Heart left ventricle (tissue), 16 donors: ENCODE measurements around the gene PCMTD2. TPM values are rescaled to one million over a fixed set of nuclear protein-coding genes. Genes with fewer than 3 reads are reported as not detected.

Experiments
- ATAC-seq, 4 donors: fragments of 200-7000 bp; cut with Tn5 transposase; one replicate each; pipeline ENCODE4 v1.9.1; 2020 to 2022; ENCODE audit warnings: moderate library complexity in 4 of 4, mild to moderate bottlenecking in 3 of 4, moderate number of reproducible peaks in 1 of 4
- DNase-seq, 5 donors: peaks; one replicate each; pipeline ENCODE4 v3.0.0-alpha.2; 2020
- H3K27ac ChIP-seq, 12 donors: fragments of 200-600 bp; sonication (generic) in 4 of 12; one replicate each; pipeline versions ENCODE4 v1.5.0 to v1.8.0; 2016 to 2022; ENCODE audit warnings: mild to moderate bottlenecking in 2 of 12
- H3K27me3 ChIP-seq, 9 donors: fragments of 200-600 bp; sonication (generic) in 2 of 9; one replicate each; pipeline versions ENCODE4 v1.5.1 to v1.8.0; 2016 to 2022; ENCODE audit warnings: mild to moderate bottlenecking in 3 of 9
- H3K36me3 ChIP-seq, 9 donors: fragments of 200-600 bp; sonication (generic) in 2 of 9; one replicate each; pipeline versions ENCODE4 v1.5.0 to v1.8.0; 2018 to 2022; ENCODE audit warnings: mild to moderate bottlenecking in 2 of 9
- H3K4me1 ChIP-seq, 12 donors: fragments of 200-600 bp; sonication (generic) in 4 of 12; one replicate each; pipeline versions ENCODE4 v1.5.0 to v1.8.0; 2016 to 2022; ENCODE audit warnings: mild to moderate bottlenecking in 3 of 12
- H3K4me3 ChIP-seq, 12 donors: fragments of 200-600 bp; sonication (generic) in 4 of 12; one replicate each; pipeline versions ENCODE4 v1.5.0 to v1.8.0; 2017 to 2022; ENCODE audit warnings: mild to moderate bottlenecking in 9 of 12, moderate library complexity in 4 of 12
- H3K9me3 ChIP-seq, 12 donors: fragments of 200-600 bp; sonication (generic) in 4 of 12; one replicate each; pipeline versions ENCODE4 v1.5.0 to v1.8.0; 2016 to 2022; ENCODE audit warnings: mild to moderate bottlenecking in 1 of 12
- POLR2A ChIP-seq, 2 donors: fragments of 450-650 bp; IDR thresholded peaks; one replicate each; pipeline ENCODE4 v1.6.1; 2017; ENCODE audit warnings: antibody characterized with exemption in 2 of 2, mild to moderate bottlenecking in 2 of 2, moderate library complexity in 2 of 2
- WGBS, 4 donors: extraction: QIAGEN DNeasy Blood & Tissue Kit in 2 of 4; methylation state at CpG; one replicate each; pipeline versions ENCODE4 v1.1.5 to v1.1.7; 2013 to 2018; 5-methylcytosine and 5-hydroxymethylcytosine counted together
- intact Hi-C, 10 donors: fragments of 100-400 bp; cut with DNase I; formaldehyde crosslinking; loops; one replicate each; pipeline versions ENCODE4 v1.11.1 to v1.14.2; 2022
- polyA plus RNA-seq, 2 donors: library from polyadenylated mRNA; stranded (reverse); fragments of 200-250 nt; gene quantifications; one replicate each; pipeline ENCODE4 v1.2.3, GENCODE V29; 2013
- total RNA-seq, 9 donors: library from RNA; depleted of rRNA in 2 of 9; stranded (reverse); fragments of >200 nt in 2 of 9; fragmentation: NEBNext Ultra II Directional in 3 of 9; extraction: Animal tissue kit (Norgen Biotek cat#: 25700) in 3 of 9; gene quantifications; one replicate each; pipeline versions ENCODE4 v1.1.0 to v1.2.4, GENCODE V29; 2016 to 2023
- TF ChIP-seq, protein P1 (sequence below), 12 donors: fragments of 200-600 bp; sonication (generic) in 4 of 12; IDR thresholded peaks; one replicate each; pipeline versions ENCODE4 v1.5.0 to v1.8.0; 2018 to 2022; ENCODE audit warnings: antibody characterized with exemption in 12 of 12, mild to moderate bottlenecking in 5 of 12
- donor health status: ischemic (EF 13 %, LVEDD 7.1; RV severe dilation, severe dysfunction).
- donor health status: healthy with polysubstance abuse.
- donor health status: DM: no; HTN: yes; CAD: no.
- donor health status: DM: no; HTN: no; CAD: no.
- donor health status: ischemic (EF 25% LVEDD 6.9; RV normal size, moderate dysfunction).
- donor health status: ischemic (EF 25% LVEDD 5.7; RV mildly dilated, moderate dysfunction).
- donor health status: healthy.
- donor health status: DM: yes; HTN: yes; CAD: no.
- donor health status: ischemic (EF 35%, LVEDD 5.7; RV mildly dilated, moderate dysfunction).
- donor health status: nonischemic (EF 11% LVEDD 7.7; RV severe dilation, severe dysfunction).
- donor health status: DM: yes; HTN: yes; CAD: no.
- donor health status: PGD.
- donor health status: ischemic (EF 29% LVEDD 5.4; RV normal size, mild dysfunction).
- donor health status: nonischemic (EF 23%, LVEDD 6.1; RV moderate dilation, normal function).

PCMTD2 gene
- total and polyA plus RNA-seq, 11 donors = 23.9 to 128 (median 59.3) TPM

DNA sequence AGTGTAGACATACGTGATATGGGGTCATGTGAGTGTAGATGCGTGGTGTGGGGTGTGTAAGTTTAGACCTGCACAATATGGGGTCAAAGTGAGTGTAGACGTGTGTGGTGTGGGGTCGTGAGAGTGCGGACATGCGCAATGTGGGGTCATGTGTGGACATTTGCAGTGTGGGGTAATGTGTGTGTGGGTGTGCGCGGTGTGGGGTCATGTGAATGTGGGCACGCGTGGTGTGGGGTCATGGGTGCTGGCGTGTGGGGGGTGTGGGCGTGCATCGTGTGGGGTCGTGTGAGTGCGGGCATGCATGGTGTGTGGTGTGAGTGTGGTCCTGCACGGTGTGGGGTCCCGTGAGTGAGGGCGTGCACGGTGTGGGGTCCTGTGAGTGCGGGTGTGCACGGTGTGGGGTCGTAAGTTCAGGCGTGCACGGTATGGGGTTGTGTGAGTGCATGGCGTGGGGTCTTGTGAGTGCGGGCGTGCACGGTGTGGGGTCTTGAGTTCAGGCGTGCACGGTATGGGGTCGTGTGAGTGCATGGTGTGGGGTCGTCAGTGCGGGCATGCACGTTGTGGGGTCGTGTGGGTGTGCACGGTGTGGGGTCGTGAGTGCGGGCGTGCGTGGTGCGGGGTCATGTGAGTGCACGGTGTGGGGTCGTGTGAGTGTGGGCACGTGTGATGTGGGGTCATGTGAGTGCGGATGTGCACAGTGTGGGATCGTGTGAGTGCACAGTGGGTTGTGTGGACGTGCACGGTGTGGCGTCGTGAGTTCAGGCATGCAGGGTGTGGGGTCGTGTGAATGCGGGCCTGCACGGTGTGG, 14.3 kb downstream of the PCMTD2 start:
- Histone ChIP-seq H3K27ac (no peak overlapping the region), H3K27me3 (no peaks in the 10 kb centered on the region), H3K4me1 (peaks cover 0 to 41% (median 15%) of the 10 kb centered on the region in 12 donors), H3K4me3 (no peak overlapping the region), H3K9me3 (no peaks in the 10 kb centered on the region), H3K36me3 (peaks cover 0 to 64% (median 51%) of the 10 kb centered on the region in 9 donors)
- TF ChIP-seq POLR2A (IDR thresholded peaks at IDR 0.05) = no peak
- TF ChIP-seq, protein P1, sequence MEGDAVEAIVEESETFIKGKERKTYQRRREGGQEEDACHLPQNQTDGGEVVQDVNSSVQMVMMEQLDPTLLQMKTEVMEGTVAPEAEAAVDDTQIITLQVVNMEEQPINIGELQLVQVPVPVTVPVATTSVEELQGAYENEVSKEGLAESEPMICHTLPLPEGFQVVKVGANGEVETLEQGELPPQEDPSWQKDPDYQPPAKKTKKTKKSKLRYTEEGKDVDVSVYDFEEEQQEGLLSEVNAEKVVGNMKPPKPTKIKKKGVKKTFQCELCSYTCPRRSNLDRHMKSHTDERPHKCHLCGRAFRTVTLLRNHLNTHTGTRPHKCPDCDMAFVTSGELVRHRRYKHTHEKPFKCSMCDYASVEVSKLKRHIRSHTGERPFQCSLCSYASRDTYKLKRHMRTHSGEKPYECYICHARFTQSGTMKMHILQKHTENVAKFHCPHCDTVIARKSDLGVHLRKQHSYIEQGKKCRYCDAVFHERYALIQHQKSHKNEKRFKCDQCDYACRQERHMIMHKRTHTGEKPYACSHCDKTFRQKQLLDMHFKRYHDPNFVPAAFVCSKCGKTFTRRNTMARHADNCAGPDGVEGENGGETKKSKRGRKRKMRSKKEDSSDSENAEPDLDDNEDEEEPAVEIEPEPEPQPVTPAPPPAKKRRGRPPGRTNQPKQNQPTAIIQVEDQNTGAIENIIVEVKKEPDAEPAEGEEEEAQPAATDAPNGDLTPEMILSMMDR (IDR thresholded peaks at IDR 0.05) = no peak
- WGBS, 4 donors = 94 to 98% (median 96%) methylated on average over 53 of the region's 53 CpGs
- no peak for DNase-seq
- intact Hi-C loops = loop anchor here in 1 of 10 donors (5.0 kb wide), 1 partner anchor 43 kb away; no protein-coding TSS in a partner anchor
- ATAC-seq = peak in 1 of 4 donors; percentile 57

DNA sequence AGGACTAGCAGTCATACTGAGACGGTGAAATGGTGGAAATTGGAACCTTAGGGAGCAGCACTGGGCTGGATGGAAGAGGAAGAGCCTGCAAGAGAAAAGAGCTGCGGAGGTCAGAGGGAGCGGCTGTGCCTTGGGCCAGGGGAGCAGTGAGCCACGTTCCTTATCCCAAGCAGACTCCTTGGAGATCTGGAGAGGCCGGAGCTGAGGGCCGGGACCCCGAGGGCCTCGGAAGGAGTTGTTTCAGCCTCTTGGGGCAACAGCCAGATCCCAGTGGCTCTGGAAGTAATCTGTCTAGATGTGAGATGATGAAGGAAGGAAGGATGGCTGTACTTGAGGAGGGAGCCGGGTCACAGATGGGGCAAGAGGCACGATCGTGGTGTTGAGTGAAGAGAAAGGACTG, 16.1 kb downstream of the PCMTD2 start:
- Histone ChIP-seq H3K4me3 (no peak overlapping the region), H3K27ac (no peak overlapping the region), H3K9me3 (no peaks in the 10 kb centered on the region), H3K4me1 (peaks cover 0 to 25% (median 7%) of the 10 kb centered on the region in 12 donors), H3K27me3 (no peaks in the 10 kb centered on the region), H3K36me3 (peaks cover 0 to 64% (median 41%) of the 10 kb centered on the region in 9 donors)
- no peak for TF ChIP-seq POLR2A (IDR thresholded peaks at IDR 0.05)
- TF ChIP-seq, protein P1 (IDR thresholded peaks at IDR 0.05) = no peak
- 86 to 90% (median 86%) methylated on average over 11 of the region's 11 CpGs for WGBS, 4 donors
- ATAC-seq = no peak
- no peak for DNase-seq
- intact Hi-C loops = loop anchor here in 1 of 10 donors (5.0 kb wide), 1 partner anchor 44 kb away; no protein-coding TSS in a partner anchor

DNA sequence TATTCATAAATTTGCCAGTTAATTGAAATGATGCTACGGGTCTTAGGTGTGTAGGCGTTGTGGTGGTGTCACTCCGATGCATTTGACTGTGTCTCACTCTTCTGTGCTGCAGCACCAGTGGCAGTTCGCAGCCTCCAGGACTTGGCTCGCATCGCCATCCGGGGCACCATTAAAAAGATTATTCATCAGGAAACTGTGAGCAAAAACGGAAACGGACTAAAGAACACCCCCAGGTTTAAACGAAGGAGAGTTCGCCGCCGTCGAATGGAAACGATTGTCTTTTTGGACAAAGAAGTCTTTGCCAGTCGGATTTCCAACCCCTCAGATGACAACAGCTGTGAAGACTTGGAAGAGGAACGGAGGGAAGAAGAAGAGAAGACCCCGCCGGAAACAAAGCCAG, 17.6 kb downstream of the PCMTD2 start:
- peaks cover 0 to 56% (median 30%) of the 10 kb centered on the region in 9 donors for H3K36me3 ChIP-seq
- intact Hi-C loops = loop anchor here in 1 of 10 donors (5.0 kb wide), 1 partner anchor 46 kb away; no protein-coding TSS in a partner anchor
- TF ChIP-seq POLR2A (IDR thresholded peaks at IDR 0.05) = no peak
- TF ChIP-seq, protein P1 (IDR thresholded peaks at IDR 0.05) = no peak
- no peaks in the 10 kb centered on the region for H3K27me3 ChIP-seq
- peaks cover 0 to 12% (median 4%) of the 10 kb centered on the region in 12 donors for H3K4me1 ChIP-seq
- ATAC-seq (no peak), DNase-seq (no peak)
- no peak overlapping the region for H3K4me3 ChIP-seq
- H3K9me3 ChIP-seq = no peaks in the 10 kb centered on the region
- 73 to 90% (median 87%) methylated on average over 19 of the region's 19 CpGs for WGBS, 4 donors
- no peak overlapping the region for H3K27ac ChIP-seq

DNA sequence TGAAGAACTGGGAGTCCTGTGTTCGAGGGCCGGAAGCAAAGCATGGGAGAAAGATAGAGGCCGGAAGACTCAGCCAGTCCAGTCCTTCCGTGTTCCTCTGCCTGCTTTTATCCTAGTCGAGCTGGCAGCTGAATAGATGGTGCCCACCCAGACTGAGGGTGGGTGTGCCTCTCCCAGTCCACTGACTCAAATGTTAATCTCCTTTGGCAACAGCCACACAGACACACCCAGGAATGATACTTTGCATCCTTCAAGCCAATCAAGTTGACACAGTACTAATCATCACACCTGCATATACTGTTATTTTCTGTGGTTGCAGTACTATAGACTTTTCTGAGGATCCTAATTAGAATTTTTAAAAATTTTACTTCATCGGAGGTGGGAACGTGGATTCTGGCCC, 21.3 kb downstream of the PCMTD2 start:
- Histone ChIP-seq H3K36me3 (peaks cover 0 to 47% (median 24%) of the 10 kb centered on the region in 9 donors), H3K27ac (no peak overlapping the region), H3K9me3 (no peaks in the 10 kb centered on the region), H3K27me3 (no peaks in the 10 kb centered on the region), H3K4me3 (no peak overlapping the region), H3K4me1 (peaks cover 0 to 8% (median 0%) of the 10 kb centered on the region in 12 donors)
- no peak for TF ChIP-seq POLR2A (IDR thresholded peaks at IDR 0.05)
- TF ChIP-seq, protein P1 (IDR thresholded peaks at IDR 0.05) = no peak
- ATAC-seq (no peak), DNase-seq (no peak)
- intact Hi-C loops = no loop called here
- WGBS, 4 donors = 92 to 95% (median 94%) methylated on average over 7 of the region's 7 CpGs
